Measurements from ENCODE around the gene MYL4.

- TF ChIP-seq CTCF (IDR thresholded peaks at IDR 0.05), result no peak
- no peak for TF ChIP-seq POLR2A (IDR thresholded peaks at IDR 0.05; ENCODE audit: low read depth)
These were observed 44.0 kb upstream of the MYL4 start for GRCh38 chr17:47165137-47165536.
